22Rv1 (cell line): ENCODE results near the gene SYPL2.

Experiments
- ZFX ChIP-seq: fragments of 450-650 bp; IDR thresholded peaks from 2 replicates; pipeline ENCODE4 v1.6.1; 2017; ENCODE audit warnings: antibody characterized with exemption, borderline replicate concordance
- TF ChIP-seq, protein P1 (sequence below): fragments of 450-650 bp; IDR thresholded peaks from 2 replicates; pipeline ENCODE4 v1.5.1; 2017; ENCODE audit warnings: mild to moderate bottlenecking

- TF ChIP-seq, protein P1, sequence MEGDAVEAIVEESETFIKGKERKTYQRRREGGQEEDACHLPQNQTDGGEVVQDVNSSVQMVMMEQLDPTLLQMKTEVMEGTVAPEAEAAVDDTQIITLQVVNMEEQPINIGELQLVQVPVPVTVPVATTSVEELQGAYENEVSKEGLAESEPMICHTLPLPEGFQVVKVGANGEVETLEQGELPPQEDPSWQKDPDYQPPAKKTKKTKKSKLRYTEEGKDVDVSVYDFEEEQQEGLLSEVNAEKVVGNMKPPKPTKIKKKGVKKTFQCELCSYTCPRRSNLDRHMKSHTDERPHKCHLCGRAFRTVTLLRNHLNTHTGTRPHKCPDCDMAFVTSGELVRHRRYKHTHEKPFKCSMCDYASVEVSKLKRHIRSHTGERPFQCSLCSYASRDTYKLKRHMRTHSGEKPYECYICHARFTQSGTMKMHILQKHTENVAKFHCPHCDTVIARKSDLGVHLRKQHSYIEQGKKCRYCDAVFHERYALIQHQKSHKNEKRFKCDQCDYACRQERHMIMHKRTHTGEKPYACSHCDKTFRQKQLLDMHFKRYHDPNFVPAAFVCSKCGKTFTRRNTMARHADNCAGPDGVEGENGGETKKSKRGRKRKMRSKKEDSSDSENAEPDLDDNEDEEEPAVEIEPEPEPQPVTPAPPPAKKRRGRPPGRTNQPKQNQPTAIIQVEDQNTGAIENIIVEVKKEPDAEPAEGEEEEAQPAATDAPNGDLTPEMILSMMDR = no peak
- TF ChIP-seq ZFX = no peak
These were observed 48.5 kb downstream of the SYPL2 start for GRCh38 chr1:109514846-109515245.
